Measurements from ENCODE around the gene SLC35F3.
A peak's percentile ranks its signal among the peaks of the same experiment; 100 is the strongest.

The SLC35F3 gene

DNA sequence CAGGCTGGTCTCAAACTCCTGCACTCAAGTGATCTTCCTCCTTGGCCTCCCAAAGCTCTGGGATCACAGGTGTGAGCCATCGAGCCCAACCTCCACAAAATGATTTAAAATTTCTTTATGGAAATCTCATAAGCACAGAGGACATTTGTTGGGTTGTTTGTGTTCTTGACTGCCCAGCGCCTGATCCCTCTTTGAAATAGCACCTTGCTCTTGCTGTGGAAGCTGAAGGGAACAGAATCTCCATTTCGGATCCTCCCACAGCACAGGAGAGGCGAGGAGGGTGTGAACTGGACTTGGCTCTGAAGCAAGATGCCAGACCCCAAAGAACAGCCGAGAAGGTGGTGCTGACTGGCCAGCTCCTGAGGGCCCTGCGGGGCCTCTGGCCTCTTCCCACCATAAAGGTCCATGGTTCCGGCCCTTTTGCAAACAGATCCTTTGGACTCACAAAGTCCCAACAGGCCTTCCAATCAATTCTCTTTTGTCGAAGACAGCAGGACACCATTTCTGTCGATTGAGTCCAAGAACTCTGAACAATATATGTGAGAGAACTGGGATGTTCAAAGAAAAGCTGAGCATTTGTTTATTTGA, 423.2 kb downstream of the SLC35F3 start:
- DNase-seq, result no peak

DNA sequence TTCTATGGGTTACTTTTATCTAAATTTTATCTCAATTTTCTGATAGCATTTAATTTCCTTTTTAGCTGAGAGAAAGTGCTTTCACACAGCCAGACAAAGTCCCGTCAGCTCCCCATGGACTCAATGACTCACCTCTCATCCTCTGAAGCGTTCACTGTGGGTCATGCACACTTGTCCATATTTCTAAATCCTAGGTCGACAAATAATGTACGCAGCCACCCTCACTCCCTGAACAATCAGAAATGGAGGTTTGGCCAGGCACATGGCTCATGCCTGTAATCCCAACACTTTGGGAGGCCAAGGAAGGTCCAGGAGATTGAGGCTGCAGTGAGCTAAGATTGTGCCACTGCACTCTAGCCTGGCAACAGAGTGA, 426.4 kb downstream of the SLC35F3 start:
- DNase-seq, result no peak

DNA sequence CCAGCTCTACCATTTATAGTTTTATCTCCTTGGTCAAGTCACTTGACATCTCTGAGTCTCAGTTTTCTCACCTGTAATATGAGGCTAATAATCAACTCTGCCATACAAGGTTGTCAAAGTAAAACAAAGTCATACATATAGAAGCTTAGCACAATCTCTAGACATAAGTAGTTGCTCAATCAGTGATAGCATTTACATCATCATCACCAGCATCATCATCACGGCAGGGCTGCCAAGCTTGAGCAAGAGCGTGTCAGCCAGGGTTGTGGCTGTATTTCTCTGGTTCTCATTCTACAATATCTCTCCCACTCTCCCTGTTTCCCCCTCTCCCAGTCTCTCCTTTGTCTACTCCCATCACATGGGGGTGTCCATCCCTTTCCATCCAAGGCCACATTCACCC, 427.0 kb downstream of the SLC35F3 start:
- DNase-seq, result no peak

GRCh38 chr1:234336359-234336758, 431.9 kb downstream of the SLC35F3 start:
- DNase-seq, result no peak

- no peak for DNase-seq
These were observed 432.8 kb downstream of the SLC35F3 start for GRCh38 chr1:234337233-234337632.

DNA sequence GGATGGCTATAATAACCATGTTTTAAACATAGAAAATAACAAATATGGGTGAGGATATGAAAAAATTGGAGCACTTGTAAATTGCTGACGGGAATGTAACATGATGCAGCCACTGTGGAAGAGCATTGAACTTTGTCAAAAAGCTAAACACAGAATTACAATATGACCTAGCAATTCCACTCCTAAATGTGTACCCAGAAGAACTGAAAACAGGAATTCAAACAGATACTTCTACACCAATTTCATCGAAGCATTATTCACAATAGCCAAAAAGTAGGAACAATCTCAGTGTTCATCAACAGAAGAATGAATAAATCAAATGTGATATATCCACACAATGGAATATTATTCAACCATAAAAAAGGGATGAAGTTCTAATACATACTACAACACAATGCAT, 436.1 kb downstream of the SLC35F3 start:
- no peak for DNase-seq

DNA sequence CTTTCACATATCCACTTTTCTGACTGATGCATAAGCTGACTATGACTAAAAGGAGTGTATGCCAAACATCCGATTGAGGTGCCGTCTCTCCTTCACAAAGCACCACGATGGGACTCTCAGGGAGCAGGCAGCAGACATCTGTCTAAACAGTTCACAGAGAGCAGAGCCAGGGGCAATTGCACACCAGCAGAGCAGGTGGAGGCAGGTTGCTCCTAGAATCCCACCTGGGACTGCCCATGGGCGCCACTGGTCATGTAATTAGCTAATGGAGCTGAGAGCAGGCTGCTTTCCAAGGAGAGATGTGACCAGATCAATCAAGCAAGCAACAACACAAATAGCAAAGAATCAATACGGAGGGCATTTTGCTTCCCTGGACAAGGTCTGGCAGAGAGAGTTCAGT, 438.3 kb downstream of the SLC35F3 start:
- DNase-seq, result no peak

GRCh38 chr1:234345237-234345636, 440.8 kb downstream of the SLC35F3 start:
- DNase-seq, result no peak

- DNase-seq, result no peak
These were observed 444.5 kb downstream of the SLC35F3 start for GRCh38 chr1:234348964-234349363.

DNA sequence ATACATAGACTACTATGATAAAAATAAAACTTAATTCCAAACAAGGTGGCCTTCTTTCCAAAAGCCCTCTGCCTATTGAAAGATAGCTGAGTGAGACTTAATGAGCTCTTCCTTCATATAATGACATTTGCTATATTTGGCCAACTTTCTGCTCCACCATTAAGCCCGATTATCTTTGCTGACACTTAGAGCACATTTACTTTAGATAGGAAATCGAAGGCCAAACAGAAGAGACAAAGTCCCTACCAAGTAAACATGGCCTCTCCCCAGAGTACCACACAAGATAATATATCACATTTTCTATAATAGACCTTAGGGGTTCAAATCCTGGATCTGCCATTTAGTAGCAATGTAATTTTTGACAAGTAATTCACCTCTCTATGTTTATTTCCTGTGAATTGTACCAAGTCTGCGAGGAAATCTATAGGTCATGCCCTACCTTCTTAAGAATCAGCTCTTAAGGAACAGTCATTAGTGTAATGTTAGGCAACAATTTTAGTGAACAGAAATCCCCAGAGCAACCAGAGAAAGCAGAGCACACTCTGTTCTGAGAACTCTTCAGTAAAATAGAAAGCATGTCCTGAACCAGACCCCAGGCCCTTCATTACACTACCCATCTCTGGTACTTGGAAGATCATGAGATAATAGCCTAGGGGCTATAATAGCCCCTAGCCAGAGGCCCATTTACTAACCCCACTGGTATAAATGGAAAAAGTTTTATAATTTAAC, 451.5 kb downstream of the SLC35F3 start:
- DNase-seq, result no peak

- peak; percentile 56 to 69 for DNase-seq
These were observed 452.3 kb downstream of the SLC35F3 start for GRCh38 chr1:234356615-234357269.

- DNase-seq, result no peak
These were observed 453.4 kb downstream of the SLC35F3 start for GRCh38 chr1:234357831-234358230.

DNA sequence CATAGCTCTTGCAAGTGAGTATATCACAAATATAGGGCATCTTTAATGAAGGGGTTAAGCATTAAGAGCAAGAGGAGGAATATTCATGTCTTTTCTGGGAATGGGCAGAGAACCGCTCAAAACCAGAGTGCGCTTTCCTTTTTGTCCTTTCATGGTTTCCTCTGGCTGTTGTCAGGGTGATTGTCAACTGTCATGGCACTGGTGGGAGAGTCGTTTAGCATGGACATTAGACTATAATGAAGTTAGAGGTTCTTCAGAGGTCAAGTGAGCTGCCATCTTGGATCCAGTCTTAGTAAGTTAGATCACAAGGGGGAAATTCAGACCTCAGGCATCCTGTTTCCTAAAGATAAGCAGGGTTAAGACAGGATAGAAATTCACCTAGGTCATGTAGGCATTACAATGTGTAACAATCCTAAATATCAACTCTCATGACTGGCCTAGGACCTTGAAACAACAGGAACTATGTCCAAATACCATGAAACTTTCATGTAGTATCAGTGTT, 456.7 kb downstream of the SLC35F3 start:
- DNase-seq, result no peak

DNA sequence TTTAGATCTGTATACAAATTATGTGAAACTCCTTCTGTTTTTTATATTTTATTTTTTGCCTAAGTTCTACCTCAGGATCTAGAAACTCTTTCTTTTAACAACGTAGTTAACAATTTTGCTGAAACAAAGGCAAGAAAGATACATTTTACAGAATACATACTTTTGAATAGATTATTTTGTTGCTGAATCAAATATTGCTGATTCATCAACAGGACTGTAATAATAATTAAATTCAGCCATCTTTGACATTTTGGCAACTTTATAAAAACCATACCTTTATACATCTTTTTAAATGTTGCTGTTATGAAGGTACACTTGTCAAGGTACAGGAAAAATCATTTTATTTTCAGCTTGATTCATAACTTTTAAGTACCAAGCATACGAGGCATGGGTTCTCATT, 458.1 kb downstream of the SLC35F3 start:
- no peak for DNase-seq

GRCh38 chr1:234368320-234369032, 464.0 kb downstream of the SLC35F3 start:
- DNase-seq, result peak; percentile 28 to 35

DNA sequence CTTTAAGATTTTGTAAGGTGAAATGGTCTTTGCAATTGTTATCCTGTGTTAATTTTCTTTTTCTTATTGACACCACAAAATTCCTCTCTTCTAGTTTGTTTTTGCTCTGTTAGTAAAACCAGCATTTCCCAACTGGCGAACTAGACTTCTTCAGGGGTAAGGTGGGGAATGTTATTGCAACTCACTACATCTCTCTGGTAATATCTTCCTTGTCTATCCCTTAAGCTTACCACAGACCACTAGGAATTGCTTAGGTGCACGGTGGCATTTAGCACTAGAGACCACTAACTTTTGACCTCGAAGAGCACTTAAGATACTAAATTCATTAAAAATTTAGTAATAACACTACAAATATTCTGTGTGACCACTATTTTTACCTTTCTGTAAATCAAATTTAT, 464.6 kb downstream of the SLC35F3 start:
- no peak for DNase-seq

GRCh38 chr1:234369784-234370183, 465.3 kb downstream of the SLC35F3 start:
- DNase-seq, result no peak

DNA sequence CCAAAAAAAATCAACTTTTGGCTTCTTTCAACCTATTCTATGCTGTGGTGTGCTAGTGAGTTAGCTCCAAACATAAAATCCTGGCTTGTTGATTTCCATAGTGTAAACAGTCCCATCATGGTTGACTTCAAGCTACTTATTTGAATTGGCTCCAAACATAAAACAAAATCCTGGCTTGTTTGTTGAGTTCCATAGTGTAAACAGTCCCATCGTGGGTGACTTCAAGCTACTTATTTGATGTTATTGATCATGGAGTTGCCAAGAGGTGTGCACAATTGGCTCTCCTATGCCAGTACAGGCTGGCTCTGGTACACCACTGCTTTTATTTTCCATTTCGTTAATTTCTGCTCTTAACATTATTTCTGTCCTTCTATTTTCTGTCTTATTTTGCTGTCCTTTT, 466.9 kb downstream of the SLC35F3 start:
- no peak for DNase-seq

- no peak for DNase-seq
These were observed 467.7 kb downstream of the SLC35F3 start for GRCh38 chr1:234372011-234372757.

- peak; percentile 93 to 94 for DNase-seq
These were observed 468.8 kb downstream of the SLC35F3 start, which contains the start of gene COA6 for GRCh38 chr1:234373064-234373958. COA6 (plus strand) TSS chr1:234373456; CDS start chr1:234373467, 11 bp downstream.

DNA sequence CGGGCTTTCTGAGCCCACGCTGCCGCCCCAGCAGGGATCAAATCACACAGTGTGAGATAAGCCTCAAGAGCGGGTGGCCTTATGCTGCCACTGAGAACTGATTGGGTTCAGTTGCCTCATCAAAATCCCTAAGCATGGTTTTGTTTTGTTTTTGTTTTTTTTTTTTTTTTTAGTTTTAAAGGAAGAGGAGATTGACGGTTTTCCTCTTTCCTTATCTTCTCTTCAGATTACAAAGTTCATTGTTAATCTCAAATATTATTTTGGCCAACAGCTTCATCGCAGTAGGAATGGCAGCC, 469.4 kb downstream of the SLC35F3 start:
- DNase-seq, result no peak

Data from activated T-cell treated with anti-CD3 and anti-CD28 coated beads, Interleukin-2, amount 50 U/mL, for 48 hours (primary cell).